NK-92 (cell line): Measurements from ENCODE around the gene RAVER1.
A peak's percentile ranks its signal among the peaks of the same experiment; 100 is the strongest.
"Not testable (repeated sequence)": the region's sequence is repeated elsewhere in the genome, so short reads cannot be mapped to it uniquely, and the experiment has no call there.

Source experiments
- DNase-seq: peaks from one replicate; lab custom pipeline; 2025; ENCODE audit not compliant: unreplicated experiment; lab: John Stamatoyannopoulos, UW

RAVER1 gene, protein sequence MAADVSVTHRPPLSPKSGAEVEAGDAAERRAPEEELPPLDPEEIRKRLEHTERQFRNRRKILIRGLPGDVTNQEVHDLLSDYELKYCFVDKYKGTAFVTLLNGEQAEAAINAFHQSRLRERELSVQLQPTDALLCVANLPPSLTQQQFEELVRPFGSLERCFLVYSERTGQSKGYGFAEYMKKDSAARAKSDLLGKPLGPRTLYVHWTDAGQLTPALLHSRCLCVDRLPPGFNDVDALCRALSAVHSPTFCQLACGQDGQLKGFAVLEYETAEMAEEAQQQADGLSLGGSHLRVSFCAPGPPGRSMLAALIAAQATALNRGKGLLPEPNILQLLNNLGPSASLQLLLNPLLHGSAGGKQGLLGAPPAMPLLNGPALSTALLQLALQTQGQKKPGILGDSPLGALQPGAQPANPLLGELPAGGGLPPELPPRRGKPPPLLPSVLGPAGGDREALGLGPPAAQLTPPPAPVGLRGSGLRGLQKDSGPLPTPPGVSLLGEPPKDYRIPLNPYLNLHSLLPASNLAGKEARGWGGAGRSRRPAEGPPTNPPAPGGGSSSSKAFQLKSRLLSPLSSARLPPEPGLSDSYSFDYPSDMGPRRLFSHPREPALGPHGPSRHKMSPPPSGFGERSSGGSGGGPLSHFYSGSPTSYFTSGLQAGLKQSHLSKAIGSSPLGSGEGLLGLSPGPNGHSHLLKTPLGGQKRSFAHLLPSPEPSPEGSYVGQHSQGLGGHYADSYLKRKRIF

DNA sequence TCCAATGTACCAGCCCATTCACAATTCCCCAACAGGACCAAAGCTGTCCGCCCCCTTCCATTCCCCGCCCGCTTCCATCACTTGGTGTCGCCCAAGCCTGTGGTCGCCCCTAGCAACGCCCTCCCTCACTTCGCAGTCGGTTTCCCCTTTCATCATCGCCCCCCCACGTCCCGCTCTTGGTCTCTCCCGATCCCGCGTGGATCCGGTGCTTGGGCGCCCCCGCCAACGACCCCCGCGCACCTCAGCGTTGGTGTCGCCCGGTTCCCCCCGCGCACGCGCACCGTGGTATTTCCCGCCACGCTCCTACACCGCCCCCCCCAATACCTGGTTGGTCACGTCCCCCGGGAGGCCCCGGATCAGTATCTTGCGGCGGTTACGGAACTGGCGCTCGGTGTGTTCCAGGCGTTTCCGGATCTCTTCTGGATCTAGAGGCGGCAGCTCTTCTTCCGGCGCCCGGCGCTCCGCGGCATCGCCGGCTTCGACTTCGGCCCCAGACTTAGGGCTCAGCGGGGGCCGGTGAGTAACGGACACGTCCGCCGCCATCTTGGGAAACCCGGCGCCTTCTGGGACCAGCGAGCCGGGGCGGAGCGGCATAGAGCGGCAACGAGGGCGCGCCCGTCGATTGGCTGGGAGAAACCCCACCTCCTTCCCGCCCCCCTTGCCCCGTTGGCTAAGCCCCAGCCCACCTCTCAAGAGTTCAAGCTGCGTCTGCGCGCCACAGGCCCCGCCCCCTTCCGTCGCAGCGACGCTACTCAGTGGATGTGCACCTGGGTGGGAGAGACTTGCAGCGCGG lies at the start of gene RAVER1:
TSS of gene RAVER1 (minus strand) at position 565 of the 793 bp plus-strand sequence. CDS start at position 543, 22 bp downstream.
- DNase-seq: peak; percentile 91

DNA sequence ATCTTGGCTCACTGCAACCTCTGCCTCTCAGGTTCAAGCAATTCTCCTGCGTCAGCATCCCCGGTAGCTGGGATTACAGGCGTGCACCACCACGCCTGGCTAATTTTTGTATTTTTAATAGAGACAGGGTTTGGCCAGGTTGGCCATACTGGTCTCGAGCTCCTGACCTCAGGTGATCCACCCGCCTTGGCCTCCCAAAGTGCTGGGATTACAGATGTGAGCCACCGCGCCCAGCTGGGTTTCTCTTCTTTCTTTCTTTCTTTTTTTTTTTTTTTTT lies 49.8 kb upstream of the RAVER1 start:
- DNase-seq: not testable (repeated sequence)

DNA sequence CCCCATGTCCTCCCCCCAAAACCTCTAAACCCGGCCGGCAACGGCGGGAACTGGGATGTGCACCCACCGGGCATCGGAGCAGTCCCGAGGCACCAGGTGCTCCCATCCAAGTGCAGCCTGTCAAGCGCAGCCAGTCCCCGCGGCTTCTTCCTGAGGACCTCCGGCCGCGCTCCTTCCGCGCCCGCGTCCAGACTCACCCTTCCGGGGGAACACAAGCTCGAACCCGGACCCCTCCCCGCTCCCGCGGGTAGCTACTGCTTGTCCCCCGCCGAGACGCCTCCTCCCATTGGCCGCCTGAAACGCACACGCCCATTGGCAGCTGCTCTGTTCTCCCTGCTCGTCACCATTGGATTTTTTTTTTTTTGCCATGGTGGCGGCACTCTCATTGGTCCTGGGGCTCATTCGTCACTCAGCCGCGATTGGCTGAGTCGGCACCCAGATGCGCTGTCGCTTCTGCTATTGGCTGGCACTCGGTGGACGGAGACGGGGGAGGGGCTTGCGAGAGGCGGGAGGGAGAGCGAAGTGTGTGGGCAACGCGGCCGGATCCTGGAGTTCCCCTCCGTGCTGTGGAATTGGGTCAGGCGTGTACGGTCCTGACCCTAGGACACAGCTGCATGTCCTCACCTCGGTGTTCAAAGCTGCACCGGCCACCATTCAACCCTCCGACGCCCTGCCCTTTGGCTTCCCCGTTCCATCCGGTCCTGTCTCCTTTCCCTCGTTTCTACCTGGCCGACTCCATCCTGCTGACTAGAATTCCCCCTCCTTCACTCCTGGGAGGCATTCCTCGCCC lies 47.2 kb upstream of the RAVER1 start, which contains the start of gene TYK2:
TSS of gene TYK2 (minus strand) at position 260 of the 790 bp plus-strand sequence. CDS start 2,166 bp downstream, outside the sequence.
- DNase-seq: peak; percentile 69

DNA sequence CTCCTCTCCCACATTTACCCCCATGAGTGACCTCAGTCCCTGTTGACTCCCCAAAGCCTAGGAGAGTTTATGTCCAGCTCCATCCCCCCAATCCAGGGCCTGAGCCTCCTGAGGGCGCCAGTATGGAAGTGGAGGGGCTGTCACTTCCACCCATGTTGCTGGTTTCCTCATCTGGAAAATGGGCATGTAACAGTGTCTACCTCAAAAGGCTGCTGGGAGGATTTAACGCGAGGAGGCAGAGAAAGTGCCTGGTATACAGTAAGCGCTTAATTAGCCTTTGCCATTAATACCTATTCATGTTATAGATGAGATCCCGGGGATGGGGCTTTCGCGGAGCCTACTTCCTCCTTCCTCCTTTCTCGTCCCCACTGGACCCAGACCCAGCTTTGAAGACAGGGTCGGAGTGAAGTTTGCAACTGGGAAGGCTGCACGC lies 46.6 kb upstream of the RAVER1 start:
- DNase-seq: no peak

DNA sequence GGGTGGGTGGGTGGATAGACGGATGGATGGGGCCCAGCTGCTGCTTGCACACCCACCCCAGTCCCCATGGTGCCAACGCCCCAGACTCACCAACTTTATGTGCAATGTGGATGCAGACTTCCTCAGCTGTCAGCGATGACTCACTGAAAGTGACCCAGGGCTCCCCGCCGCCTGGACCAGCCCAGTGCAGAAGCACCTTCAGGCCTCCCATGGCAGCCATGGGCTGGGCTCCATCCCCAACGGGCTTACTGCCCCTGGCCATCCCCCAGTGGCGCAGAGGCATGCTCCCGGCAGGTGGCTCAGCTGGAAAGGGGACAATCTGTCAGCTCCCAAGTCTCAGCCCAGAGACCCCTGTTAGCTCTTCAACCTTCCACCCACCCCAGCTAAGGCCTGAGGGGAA lies 44.8 kb upstream of the RAVER1 start:
- DNase-seq: no peak

DNA sequence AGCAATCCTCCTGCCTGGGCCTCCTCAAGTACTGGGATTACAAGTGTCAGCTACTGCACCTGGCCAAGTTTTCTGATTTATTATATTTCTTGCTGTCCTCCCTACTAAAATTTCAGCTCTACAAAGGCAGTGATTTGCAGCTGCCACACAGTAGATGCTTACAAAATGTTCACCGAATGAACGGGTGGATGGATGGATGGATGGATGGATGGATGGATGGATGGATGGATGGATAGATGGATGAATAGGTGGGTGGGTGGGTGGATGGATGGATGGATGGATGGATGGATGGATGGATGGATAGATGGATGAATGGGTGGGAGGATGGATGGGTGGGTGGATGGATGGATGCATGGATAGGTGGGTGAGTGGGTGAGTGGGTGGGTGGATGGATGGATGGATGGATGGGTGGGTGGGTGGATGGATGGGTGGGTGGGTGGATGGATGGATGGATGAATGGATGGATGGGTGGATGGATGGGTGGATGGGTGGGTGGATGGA lies 43.9 kb upstream of the RAVER1 start:
- not testable (repeated sequence) for DNase-seq

DNA sequence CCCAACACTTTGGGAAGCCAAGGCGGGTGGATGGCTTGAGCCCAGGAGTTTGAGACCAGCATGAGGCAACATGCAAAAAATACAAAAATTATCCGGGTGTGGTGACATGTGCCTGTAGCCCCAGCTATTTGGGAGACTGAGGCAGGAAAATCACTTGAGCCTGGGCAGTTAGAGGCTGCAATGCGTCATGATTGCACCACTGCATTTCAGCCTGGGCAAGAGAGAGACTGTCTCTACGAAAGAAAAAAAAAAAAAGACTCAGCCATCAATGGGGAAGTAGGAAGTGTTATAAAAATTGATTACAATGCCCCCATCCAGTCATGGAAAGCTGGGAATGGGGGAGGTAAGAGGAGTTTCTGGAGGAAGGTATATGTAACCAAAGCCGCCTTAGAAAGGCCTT lies 41.6 kb upstream of the RAVER1 start:
- no peak for DNase-seq

DNA sequence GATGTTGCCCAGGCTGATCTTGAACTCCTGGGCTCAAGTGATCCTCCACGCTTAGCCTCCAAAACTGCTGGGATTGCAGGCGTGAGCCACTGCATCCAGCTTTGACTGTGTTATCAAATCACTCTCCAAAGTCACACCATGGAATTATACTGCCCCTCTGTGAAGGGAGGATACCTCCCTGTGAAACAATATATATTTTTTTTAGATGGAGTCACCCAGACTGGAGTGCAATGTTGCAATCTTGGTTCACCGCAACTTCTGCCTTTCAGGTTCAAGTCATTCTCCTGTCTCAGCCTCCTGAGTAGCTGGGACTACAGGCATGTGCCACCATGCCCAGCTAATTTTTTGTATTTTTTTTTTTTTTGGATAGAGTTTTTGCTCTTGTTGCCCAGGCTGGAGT lies 39.4 kb upstream of the RAVER1 start:
- no peak for DNase-seq

DNA sequence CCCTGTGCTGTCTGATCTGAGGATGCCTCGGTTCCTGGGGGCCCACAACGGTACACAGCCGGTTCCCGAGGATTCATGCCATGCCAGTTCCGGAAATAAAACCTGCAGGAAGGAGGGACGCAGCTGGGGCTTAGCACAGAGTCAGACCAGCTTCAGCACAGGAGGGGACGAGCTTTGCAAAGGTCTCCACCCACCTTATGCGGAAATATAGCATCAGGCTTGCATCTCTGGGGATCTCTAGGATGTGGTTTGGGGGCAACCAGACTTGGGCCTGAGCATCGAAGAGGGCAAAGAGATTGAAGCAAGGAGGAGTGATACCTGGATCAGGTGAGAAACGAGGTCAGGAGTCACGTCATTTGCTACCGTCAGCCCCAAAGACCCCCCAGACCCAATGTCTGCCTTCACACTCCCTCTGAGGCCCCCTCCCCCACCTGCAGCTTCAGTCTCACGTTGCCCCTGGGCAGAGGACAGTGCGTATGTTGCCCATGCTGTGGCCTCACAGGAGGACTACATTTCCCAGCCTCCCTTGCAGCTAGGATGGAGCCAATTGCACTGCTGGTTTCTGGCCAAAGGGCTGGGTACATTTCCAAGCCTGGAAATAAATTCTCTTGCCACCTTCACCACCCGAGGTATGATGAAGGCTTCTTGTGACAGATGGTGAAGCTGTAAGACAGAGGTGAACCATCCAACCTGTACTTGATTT lies 34.9 kb upstream of the RAVER1 start:
- DNase-seq: no peak

DNA sequence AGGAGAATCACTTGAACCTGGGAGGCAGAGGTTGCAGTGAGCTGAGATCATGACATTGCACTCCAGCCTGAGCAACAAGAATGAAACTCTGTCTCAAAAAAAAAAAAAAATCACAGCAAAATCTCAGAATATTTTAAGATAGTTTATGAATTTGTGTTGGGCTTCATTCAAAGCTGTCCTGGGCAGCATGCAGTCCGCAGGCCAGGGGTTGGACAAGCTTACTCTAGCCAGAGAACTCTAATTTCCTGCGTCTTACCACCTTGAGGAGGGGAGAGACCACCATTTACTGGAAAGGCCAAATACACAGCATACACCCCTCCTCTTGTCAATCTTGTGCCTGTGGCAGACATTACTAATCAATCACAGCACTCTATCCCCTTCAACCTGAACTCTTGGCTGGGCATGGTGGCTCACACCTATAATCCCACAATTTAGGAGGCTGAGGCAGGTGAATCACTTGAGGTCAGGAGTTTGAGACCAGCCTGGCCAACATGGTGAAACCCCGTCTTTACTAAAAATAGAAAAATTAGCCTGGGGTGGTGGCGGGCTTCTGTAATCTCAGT lies 33.7 kb upstream of the RAVER1 start:
- not testable (repeated sequence) for DNase-seq

DNA sequence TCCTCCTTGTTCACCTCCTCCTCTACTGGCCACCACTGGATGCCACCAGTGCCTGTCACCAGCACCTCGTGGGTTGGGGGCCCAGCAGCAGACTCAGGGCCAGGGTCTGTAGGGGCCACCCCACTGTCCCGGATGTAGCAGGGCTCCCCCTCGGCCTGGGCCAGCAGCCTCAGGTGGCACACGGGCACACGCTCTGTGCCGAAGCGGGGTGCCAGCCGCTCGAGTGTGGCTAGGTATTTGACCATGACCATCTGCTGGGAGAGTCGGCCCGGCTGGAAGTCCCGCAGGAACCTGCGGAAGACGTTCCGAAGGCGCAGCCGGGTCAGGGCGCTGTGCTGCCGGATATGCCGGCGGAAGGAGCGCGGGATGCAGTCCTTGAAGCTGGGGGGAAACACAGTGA lies 32.2 kb upstream of the RAVER1 start:
- no peak for DNase-seq

DNA sequence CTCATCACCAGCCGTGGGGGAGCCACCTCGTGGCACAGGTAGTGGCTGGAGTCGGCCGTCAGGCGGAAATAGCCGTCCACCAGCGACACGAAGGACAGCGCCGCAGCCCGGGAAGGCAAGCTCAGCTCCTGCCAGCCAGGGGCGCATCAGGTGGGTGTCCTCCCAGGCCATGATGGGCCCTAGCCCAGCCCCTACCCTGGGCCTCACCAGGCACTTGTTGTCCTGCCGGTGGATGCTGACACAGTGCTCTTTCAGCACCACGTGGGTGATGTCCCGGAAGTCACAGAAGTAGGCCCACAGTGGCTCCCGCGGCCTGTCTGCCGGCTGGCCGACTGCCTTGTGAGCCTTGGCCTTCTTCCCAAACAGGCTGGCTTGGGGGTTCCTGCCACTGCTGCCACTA lies 31.3 kb upstream of the RAVER1 start:
- DNase-seq: no peak

DNA sequence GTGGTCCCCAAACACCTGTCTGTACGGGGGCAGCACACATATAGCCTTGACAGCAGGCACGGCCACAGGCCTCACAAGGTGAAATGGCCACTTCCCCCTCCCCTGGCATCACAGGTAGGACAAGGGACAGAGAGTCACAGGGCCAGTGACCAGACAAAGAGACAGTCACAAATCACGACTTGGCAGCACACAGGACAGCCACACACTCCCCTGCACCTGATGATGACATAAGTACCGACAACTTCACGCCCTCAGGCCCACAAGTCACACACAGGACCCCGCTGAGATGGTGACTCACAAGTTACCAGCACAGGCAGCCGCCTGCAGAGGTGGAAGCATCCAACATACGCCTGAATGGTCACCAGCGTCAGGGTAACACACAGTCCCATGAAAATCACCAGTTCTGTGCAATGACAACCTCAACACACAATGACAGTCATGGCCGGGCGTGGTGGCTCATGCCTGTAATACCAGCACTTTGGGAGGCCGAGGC lies 30.5 kb upstream of the RAVER1 start:
- DNase-seq: no peak

DNA sequence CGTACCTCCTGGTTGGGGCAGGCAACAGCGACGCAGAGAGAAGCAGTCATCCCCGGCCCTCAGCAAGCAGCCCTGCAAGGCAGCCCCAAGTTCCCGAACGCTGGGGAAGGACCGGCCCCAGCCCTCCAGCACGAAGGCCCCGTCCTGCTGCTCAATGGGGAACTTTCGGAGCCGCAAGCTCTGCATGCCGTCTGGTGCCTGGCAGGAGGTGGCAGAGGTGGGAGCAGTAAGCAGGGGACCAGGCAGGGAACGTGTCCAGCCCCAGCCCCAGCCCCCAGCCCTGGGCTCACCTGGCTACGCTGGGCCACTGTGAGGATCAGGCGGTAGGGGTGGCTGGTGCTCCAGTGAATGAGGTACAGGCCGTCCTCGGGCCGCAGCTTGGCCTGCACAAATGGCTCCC lies 28.9 kb upstream of the RAVER1 start:
- DNase-seq: no peak

DNA sequence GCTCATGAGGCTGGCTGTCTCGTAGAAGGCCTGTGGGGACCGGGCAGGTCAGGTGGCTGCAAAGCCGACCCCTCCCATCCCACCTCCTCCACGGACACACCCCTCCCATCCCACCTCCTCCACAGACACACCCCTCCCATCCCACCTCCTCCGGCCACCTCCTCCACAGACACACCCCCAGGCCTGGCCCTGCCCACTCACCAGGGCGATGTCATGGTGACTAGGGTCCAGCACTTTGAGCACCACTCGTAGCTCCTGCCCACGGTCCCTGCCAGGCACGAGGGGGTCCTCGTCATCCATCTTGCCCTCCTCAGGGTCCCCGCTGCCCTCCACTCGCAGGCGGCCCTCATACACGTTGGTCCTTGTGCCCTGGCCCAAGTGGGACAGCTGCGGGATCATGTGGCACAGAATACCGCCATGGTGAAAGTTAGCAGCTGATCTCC lies 28.3 kb upstream of the RAVER1 start:
- no peak for DNase-seq

DNA sequence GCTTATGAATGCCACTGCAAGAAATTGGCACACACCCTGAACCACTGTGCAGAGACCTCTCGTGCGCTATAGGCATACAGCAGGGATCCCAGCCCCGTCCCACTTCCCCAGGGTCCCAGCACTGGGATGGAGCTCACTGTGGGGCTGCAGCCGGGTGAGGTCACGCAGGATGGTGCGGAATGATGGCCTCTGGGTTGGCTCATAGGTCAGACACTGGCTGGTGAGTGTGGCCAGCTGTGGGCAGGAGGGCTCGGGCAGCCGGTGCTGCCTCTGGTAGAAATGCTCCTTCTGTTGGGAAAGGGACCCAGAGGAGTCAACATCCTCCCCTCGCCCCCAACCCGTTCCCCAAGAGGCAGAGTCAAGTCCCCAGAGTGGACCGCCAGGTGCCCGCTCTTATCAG lies 23.1 kb upstream of the RAVER1 start:
- DNase-seq: no peak

DNA sequence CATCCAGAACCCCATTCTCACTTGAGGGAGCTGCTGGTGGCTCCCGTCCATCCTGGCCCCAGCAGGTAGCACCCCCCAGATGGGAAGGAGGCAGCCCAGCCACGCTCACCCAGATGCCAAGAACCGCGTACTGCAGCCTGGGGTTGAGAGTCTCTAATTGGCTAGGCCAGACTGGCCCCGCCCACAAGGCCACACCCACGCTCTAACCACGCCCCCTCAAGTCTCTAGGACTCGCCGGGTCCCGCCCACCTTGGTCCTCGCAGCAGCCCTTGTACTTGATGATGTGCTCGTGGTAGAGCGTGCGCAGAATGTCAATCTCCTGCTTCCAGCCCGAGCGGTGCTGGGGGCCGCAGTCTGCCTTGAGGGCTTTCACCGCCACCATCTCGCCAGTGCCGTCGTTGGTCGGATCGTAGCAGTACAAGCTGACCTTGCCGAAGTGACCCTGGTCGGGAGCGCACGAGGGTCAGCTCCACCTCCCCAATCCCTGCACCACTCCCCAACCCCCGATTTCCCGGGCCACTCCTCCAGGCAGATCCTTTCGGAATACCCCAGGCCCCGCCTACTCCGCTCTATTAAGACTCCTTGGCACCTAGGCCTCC lies 20.6 kb upstream of the RAVER1 start:
- no peak for DNase-seq

DNA sequence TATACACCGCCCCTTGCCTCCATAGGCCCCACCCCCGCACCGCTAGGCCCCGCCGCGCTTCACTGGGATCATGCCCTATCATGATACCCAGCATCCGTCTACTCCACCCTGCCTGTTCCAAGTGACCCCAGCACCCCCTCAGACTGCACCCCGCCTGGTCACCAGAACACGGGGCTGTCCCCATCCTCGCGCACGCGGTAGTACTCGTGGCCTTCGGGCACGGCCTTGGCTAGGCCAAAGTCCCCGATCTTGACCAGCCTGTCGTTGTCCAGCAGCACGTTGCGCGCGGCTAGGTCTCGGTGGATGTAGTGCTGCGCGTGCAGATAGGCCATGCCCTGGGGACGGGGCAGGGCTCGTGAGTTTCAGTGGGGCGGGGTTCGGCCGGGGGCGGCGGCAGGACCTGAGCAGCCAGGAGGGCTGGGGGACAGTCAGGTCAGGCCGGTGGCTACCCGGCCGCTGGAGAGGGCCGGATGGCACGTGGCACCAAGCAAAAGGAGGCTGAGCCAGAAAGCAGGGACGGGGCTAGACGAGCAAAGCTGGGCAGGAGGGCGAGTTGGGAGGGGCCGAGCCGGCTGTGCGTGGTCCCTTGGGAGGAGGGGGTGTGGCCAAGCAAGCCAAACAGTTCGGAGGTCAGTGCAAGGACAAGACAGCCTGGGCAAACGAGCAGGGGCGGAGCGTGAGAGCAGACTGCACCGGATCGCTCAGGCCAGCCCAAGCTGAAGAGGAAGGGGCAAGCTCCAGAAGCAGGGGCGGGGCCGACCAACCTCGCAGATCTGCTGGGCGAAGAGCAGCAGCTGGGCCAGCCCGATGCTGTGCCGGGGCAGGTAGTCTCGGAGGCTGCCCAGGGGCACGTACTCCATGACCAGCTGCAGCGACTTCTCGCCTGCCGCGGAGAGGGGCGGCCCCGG lies 19.7 kb upstream of the RAVER1 start:
- DNase-seq: no peak
